Ishikawa (cell line): Measurements from ENCODE around the gene HAUS7.

Source experiments
- CEBPB ChIP-seq: IDR thresholded peaks from 2 replicates; pipeline ENCODE4 v1.6.1; 2012
- EGR1 ChIP-seq: IDR thresholded peaks from 2 replicates; pipeline ENCODE4 v1.6.1; 2012
- EP300 ChIP-seq: IDR thresholded peaks from 2 replicates; pipeline ENCODE4 v1.6.1; 2012; ENCODE audit warnings: borderline replicate concordance
- FOXM1 ChIP-seq: IDR thresholded peaks from 2 replicates; pipeline ENCODE4 v1.6.1; 2012; ENCODE audit warnings: low read depth, borderline replicate concordance
- MAX ChIP-seq: IDR thresholded peaks from 2 replicates; pipeline ENCODE4 v1.6.1; 2012
- NFIC ChIP-seq: IDR thresholded peaks from 2 replicates; pipeline ENCODE4 v1.6.1; 2012
- RAD21 ChIP-seq: IDR thresholded peaks from 2 replicates; pipeline ENCODE4 v1.6.1; 2012; ENCODE audit warnings: low read depth
- TEAD4 ChIP-seq: IDR thresholded peaks from 2 replicates; pipeline ENCODE4 v1.6.1; 2012
- YY1 ChIP-seq: IDR thresholded peaks from 2 replicates; pipeline ENCODE4 v1.6.1; 2012; ENCODE audit warnings: low read depth
- TF ChIP-seq, protein P1 (sequence below): IDR thresholded peaks from 2 replicates; pipeline ENCODE4 v1.6.1; 2012; ENCODE audit warnings: low read depth, mild to moderate bottlenecking
- TF ChIP-seq, protein P2 (sequence below): IDR thresholded peaks from 2 replicates; pipeline ENCODE4 v1.6.1; 2012

- TF ChIP-seq EP300 (no peak), YY1 (no peak), CEBPB (no peak), FOXM1 (no peak), EGR1 (no peak), RAD21 (no peak), NFIC (no peak), MAX (no peak), TEAD4 (no peak)
- TF ChIP-seq, protein P1, sequence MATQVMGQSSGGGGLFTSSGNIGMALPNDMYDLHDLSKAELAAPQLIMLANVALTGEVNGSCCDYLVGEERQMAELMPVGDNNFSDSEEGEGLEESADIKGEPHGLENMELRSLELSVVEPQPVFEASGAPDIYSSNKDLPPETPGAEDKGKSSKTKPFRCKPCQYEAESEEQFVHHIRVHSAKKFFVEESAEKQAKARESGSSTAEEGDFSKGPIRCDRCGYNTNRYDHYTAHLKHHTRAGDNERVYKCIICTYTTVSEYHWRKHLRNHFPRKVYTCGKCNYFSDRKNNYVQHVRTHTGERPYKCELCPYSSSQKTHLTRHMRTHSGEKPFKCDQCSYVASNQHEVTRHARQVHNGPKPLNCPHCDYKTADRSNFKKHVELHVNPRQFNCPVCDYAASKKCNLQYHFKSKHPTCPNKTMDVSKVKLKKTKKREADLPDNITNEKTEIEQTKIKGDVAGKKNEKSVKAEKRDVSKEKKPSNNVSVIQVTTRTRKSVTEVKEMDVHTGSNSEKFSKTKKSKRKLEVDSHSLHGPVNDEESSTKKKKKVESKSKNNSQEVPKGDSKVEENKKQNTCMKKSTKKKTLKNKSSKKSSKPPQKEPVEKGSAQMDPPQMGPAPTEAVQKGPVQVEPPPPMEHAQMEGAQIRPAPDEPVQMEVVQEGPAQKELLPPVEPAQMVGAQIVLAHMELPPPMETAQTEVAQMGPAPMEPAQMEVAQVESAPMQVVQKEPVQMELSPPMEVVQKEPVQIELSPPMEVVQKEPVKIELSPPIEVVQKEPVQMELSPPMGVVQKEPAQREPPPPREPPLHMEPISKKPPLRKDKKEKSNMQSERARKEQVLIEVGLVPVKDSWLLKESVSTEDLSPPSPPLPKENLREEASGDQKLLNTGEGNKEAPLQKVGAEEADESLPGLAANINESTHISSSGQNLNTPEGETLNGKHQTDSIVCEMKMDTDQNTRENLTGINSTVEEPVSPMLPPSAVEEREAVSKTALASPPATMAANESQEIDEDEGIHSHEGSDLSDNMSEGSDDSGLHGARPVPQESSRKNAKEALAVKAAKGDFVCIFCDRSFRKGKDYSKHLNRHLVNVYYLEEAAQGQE = no peak
- TF ChIP-seq, protein P2, sequence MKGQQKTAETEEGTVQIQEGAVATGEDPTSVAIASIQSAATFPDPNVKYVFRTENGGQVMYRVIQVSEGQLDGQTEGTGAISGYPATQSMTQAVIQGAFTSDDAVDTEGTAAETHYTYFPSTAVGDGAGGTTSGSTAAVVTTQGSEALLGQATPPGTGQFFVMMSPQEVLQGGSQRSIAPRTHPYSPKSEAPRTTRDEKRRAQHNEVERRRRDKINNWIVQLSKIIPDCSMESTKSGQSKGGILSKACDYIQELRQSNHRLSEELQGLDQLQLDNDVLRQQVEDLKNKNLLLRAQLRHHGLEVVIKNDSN = no peak
Measured at GRCh38 chrX:153473126-153473525, 2.8 kb upstream of the HAUS7 start.
